ENCODE results near the gene SMAP1.
A peak's percentile ranks its signal among the peaks of the same experiment; 100 is the strongest.

Gene SMAP1

GRCh38 chr6:70667711-70668498 is at the start of gene SMAP1:
Gene SMAP1, plus strand, starts transcription at chr6:70667883. Its CDS starts 141 bp downstream, at chr6:70668024.
- TF ChIP-seq, protein P1, sequence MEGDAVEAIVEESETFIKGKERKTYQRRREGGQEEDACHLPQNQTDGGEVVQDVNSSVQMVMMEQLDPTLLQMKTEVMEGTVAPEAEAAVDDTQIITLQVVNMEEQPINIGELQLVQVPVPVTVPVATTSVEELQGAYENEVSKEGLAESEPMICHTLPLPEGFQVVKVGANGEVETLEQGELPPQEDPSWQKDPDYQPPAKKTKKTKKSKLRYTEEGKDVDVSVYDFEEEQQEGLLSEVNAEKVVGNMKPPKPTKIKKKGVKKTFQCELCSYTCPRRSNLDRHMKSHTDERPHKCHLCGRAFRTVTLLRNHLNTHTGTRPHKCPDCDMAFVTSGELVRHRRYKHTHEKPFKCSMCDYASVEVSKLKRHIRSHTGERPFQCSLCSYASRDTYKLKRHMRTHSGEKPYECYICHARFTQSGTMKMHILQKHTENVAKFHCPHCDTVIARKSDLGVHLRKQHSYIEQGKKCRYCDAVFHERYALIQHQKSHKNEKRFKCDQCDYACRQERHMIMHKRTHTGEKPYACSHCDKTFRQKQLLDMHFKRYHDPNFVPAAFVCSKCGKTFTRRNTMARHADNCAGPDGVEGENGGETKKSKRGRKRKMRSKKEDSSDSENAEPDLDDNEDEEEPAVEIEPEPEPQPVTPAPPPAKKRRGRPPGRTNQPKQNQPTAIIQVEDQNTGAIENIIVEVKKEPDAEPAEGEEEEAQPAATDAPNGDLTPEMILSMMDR (IDR thresholded peaks at IDR 0.05) = peak; percentile 30
- peak within 1 kb of the TSS; percentile 92 for H3K27ac ChIP-seq
- H3K4me3 ChIP-seq (ENCODE audit: low read depth in 1 of 2, low read length in 1 of 2) = peak within 1 kb of the TSS; percentile 84 to 95
- peaks cover 21 to 23% of the 10 kb centered on the region in 2 experiments for H3K4me1 ChIP-seq (ENCODE audit: control insufficient read depth in 1 of 2, insufficient read depth in 1 of 2, low read depth in 1 of 2, low read length in 1 of 2)
- no peaks in the 10 kb centered on the region for H3K9me3 ChIP-seq
- H3K36me3 ChIP-seq = no peaks in the 10 kb centered on the region
- H3K27me3 ChIP-seq = peaks cover 4% of the 10 kb centered on the region

- TF ChIP-seq, protein P1 (IDR thresholded peaks at IDR 0.05) = no peak
- Histone ChIP-seq H3K27ac (no peak overlapping the region), H3K4me1 (ENCODE audit: control insufficient read depth in 1 of 2, insufficient read depth in 1 of 2, low read depth in 1 of 2, low read length in 1 of 2) (no peaks in the 10 kb centered on the region)
Measured at GRCh38 chr6:70620746-70621145, 46.9 kb upstream of the SMAP1 start.

GRCh38 chr6:70622461-70622860 is 45.2 kb upstream of the SMAP1 start:
- Histone ChIP-seq H3K4me3 (ENCODE audit: low read depth in 1 of 2, low read length in 1 of 2) (no peak overlapping the region), H3K36me3 (no peaks in the 10 kb centered on the region), H3K9me3 (no peaks in the 10 kb centered on the region), H3K27me3 (no peaks in the 10 kb centered on the region), H3K4me1 (ENCODE audit: control insufficient read depth in 1 of 2, insufficient read depth in 1 of 2, low read depth in 1 of 2, low read length in 1 of 2) (no peaks in the 10 kb centered on the region), H3K27ac (no peak overlapping the region)
- TF ChIP-seq, protein P1 (IDR thresholded peaks at IDR 0.05) = no peak

More at GRCh38 chr6:70620746-70621145, 46.9 kb upstream of the SMAP1 start:
- Histone ChIP-seq H3K36me3 (no peaks in the 10 kb centered on the region), H3K4me3 (ENCODE audit: low read depth in 1 of 2, low read length in 1 of 2) (no peak overlapping the region), H3K27me3 (peaks cover 4% of the 10 kb centered on the region), H3K9me3 (no peaks in the 10 kb centered on the region)

- H3K4me1 ChIP-seq (ENCODE audit: control insufficient read depth in 1 of 2, insufficient read depth in 1 of 2, low read depth in 1 of 2, low read length in 1 of 2) = no peaks in the 10 kb centered on the region
- H3K9me3 ChIP-seq = no peaks in the 10 kb centered on the region
- TF ChIP-seq, protein P1 (IDR thresholded peaks at IDR 0.05) = no peak
- no peaks in the 10 kb centered on the region for H3K27me3 ChIP-seq
- no peak overlapping the region for H3K27ac ChIP-seq
- no peaks in the 10 kb centered on the region for H3K36me3 ChIP-seq
- no peak overlapping the region for H3K4me3 ChIP-seq (ENCODE audit: low read depth in 1 of 2, low read length in 1 of 2)
Measured at GRCh38 chr6:70625436-70625835, 42.2 kb upstream of the SMAP1 start.

DNA sequence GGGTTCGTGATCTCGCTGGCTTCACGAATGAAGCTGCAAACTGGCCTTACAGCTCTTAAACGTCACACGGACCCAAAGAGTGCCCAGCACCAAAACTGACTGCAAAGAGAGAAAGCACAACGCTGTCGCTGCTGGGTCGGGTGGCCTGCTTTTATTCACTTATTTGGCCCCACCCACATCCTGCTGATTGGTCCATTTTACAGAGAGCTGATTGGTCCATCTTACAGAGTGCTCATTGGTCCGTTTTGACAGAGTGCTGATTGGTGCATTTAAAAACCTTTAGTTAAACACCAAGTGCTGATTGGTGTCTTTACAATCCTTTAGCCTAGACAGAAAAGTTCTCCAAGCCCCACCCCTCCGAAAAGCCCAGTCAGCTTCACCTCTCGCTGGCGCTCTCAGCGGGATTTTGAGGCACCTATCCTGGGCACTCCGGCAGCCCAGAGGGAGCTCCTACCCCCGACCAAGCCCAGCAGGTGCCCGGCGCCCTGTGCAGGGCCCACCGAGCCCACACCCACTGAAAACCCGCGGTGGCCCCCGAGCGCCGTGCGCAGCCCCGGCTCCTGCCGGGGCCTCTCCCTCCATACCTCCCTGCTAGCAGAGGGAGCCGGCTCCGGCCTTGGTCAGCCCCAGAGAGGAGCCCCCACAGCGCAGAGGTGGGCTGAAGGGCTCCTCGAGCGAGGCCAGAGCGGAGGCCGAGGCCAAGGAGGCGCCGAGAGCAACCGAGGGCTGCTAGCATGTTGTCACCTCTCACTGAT is 40.0 kb upstream of the SMAP1 start:
- H3K27ac ChIP-seq = no peak overlapping the region
- H3K27me3 ChIP-seq = no peaks in the 10 kb centered on the region
- no peaks in the 10 kb centered on the region for H3K36me3 ChIP-seq
- TF ChIP-seq, protein P1 (IDR thresholded peaks at IDR 0.05) = no peak
- no peaks in the 10 kb centered on the region for H3K4me1 ChIP-seq (ENCODE audit: control insufficient read depth in 1 of 2, insufficient read depth in 1 of 2, low read depth in 1 of 2, low read length in 1 of 2)
- no peak overlapping the region for H3K4me3 ChIP-seq (ENCODE audit: low read depth in 1 of 2, low read length in 1 of 2)
- H3K9me3 ChIP-seq = no peaks in the 10 kb centered on the region

Measured in neutrophil (primary cell).